ENCODE measurements around the gene PLCL2.

Gene PLCL2

GRCh38 chr3:16900779-16901440 is 16.2 kb downstream of the PLCL2 start:
- no peak overlapping the region for H3K14ac ChIP-seq (ENCODE audit: low read length in 2 of 2)
- H3K4me3 ChIP-seq (ENCODE audit: insufficient read depth in 1 of 2, low read depth in 1 of 2, low read length in 2 of 2): no peak overlapping the region
- H3K27ac ChIP-seq (ENCODE audit: low read length, poor library complexity, severe bottlenecking): no peak overlapping the region
- no peak overlapping the region for H3K4me2 ChIP-seq (ENCODE audit: low read length, poor library complexity, severe bottlenecking)
- no peak overlapping the region for H2BK5ac ChIP-seq (ENCODE audit: low read depth, low read length, poor library complexity, severe bottlenecking)
- no peak overlapping the region for H4K91ac ChIP-seq (ENCODE audit: low read length)
- no peak overlapping the region for H2AFZ ChIP-seq (ENCODE audit: low read depth, low read length)
- H4K8ac ChIP-seq (ENCODE audit: low read length): no peak overlapping the region
- no peaks in the 10 kb centered on the region for H3K9me3 ChIP-seq (ENCODE audit: control insufficient read depth, low read length)
- no peak overlapping the region for H3K23ac ChIP-seq (ENCODE audit: low read length in 2 of 2)
- DNase-seq: no peak
- H2BK120ac ChIP-seq (ENCODE audit: low read depth, low read length): no peak overlapping the region
- no peaks in the 10 kb centered on the region for H3K27me3 ChIP-seq (ENCODE audit: control insufficient read depth in 1 of 2, insufficient read depth in 1 of 2, low read length in 2 of 2)
- no peak overlapping the region for H2AK5ac ChIP-seq (ENCODE audit: low read length, severe bottlenecking)
- H3K18ac ChIP-seq (ENCODE audit: low read depth in 1 of 2, low read length in 2 of 2): no peak overlapping the region
- H3K36me3 ChIP-seq (ENCODE audit: control insufficient read depth in 1 of 2, insufficient read depth in 2 of 2, low read depth in 1 of 2, low read length in 2 of 2): no peaks in the 10 kb centered on the region
- no peak overlapping the region for H3K9ac ChIP-seq (ENCODE audit: low read length)
- WGBS: 78% methylated on average over 2 of the region's 4 CpGs
- H3K79me1 ChIP-seq (replicated peaks; ENCODE audit: low read length, poor library complexity, severe bottlenecking): no peaks in the 10 kb centered on the region
- no peaks in the 10 kb centered on the region for H3K4me1 ChIP-seq (ENCODE audit: control insufficient read depth, insufficient read depth, low read depth, low read length)
- no peak overlapping the region for H2BK15ac ChIP-seq (ENCODE audit: low read depth, poor library complexity, severe bottlenecking)
- no peak overlapping the region for H2BK12ac ChIP-seq (ENCODE audit: low read length in 2 of 2)
- H3K4ac ChIP-seq (ENCODE audit: low read depth in 1 of 2, low read length in 2 of 2): no peak overlapping the region

GRCh38 chr3:16904423-16905417 is 20.0 kb downstream of the PLCL2 start:
- 92% methylated on average over 4 of the region's 4 CpGs for WGBS
- Histone ChIP-seq H2BK120ac (ENCODE audit: low read depth, low read length) (no peak overlapping the region), H3K9ac (ENCODE audit: low read length) (no peak overlapping the region), H3K4me3 (ENCODE audit: insufficient read depth in 1 of 2, low read depth in 1 of 2, low read length in 2 of 2) (no peak overlapping the region), H3K4ac (ENCODE audit: low read depth in 1 of 2, low read length in 2 of 2) (no peak overlapping the region), H3K9me3 (ENCODE audit: control insufficient read depth, low read length) (no peaks in the 10 kb centered on the region), H2BK15ac (ENCODE audit: low read depth, poor library complexity, severe bottlenecking) (no peak overlapping the region), H3K4me2 (ENCODE audit: low read length, poor library complexity, severe bottlenecking) (no peak overlapping the region), H4K8ac (ENCODE audit: low read length) (no peak overlapping the region), H2AK5ac (ENCODE audit: low read length, severe bottlenecking) (no peak overlapping the region), H2BK12ac (ENCODE audit: low read length in 2 of 2) (no peak overlapping the region), H3K36me3 (ENCODE audit: control insufficient read depth in 1 of 2, insufficient read depth in 2 of 2, low read depth in 1 of 2, low read length in 2 of 2) (no peaks in the 10 kb centered on the region), H3K27me3 (ENCODE audit: control insufficient read depth in 1 of 2, insufficient read depth in 1 of 2, low read length in 2 of 2) (no peaks in the 10 kb centered on the region), H3K14ac (ENCODE audit: low read length in 2 of 2) (no peak overlapping the region), H3K27ac (ENCODE audit: low read length, poor library complexity, severe bottlenecking) (no peak overlapping the region), H3K23ac (ENCODE audit: low read length in 2 of 2) (no peak overlapping the region), H2BK5ac (ENCODE audit: low read depth, low read length, poor library complexity, severe bottlenecking) (no peak overlapping the region), H3K18ac (ENCODE audit: low read depth in 1 of 2, low read length in 2 of 2) (no peak overlapping the region), H2AFZ (ENCODE audit: low read depth, low read length) (no peak overlapping the region), H3K79me1 (replicated peaks; ENCODE audit: low read length, poor library complexity, severe bottlenecking) (no peaks in the 10 kb centered on the region), H3K4me1 (ENCODE audit: control insufficient read depth, insufficient read depth, low read depth, low read length) (no peaks in the 10 kb centered on the region), H4K91ac (ENCODE audit: low read length) (no peak overlapping the region)
- DNase-seq: no peak

DNA sequence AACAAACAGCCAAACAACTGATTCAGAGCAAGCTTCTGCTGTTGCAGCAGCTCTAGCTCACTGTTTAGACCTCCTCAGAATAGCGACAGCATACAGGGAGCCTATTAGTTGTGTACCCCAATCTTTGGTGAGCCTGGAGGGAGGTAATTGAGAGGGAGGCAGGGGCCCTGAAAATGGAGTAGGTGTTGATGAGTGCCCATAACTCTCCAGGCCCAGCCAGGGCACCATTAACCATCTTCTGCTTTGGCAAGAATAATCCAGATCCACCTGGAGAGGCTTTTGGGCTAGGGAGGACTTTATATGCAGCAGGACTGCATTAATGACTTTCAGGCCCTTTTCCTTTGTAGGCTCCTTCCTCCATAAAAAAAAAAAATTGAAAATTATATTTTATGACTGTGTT is 20.9 kb downstream of the PLCL2 start:
- Histone ChIP-seq H3K9me3 (ENCODE audit: control insufficient read depth, low read length) (no peaks in the 10 kb centered on the region), H2BK15ac (ENCODE audit: low read depth, poor library complexity, severe bottlenecking) (no peak overlapping the region), H3K27me3 (ENCODE audit: control insufficient read depth in 1 of 2, insufficient read depth in 1 of 2, low read length in 2 of 2) (no peaks in the 10 kb centered on the region), H3K79me1 (replicated peaks; ENCODE audit: low read length, poor library complexity, severe bottlenecking) (no peaks in the 10 kb centered on the region), H3K4ac (ENCODE audit: low read depth in 1 of 2, low read length in 2 of 2) (no peak overlapping the region), H2BK12ac (ENCODE audit: low read length in 2 of 2) (peak overlapping the region in 1 of 2 experiments; percentile 56), H2BK120ac (ENCODE audit: low read depth, low read length) (no peak overlapping the region), H2BK5ac (ENCODE audit: low read depth, low read length, poor library complexity, severe bottlenecking) (no peak overlapping the region), H2AFZ (ENCODE audit: low read depth, low read length) (no peak overlapping the region), H4K91ac (ENCODE audit: low read length) (no peak overlapping the region), H2AK5ac (ENCODE audit: low read length, severe bottlenecking) (no peak overlapping the region), H3K23ac (ENCODE audit: low read length in 2 of 2) (no peak overlapping the region), H3K4me1 (ENCODE audit: control insufficient read depth, insufficient read depth, low read depth, low read length) (no peaks in the 10 kb centered on the region), H3K18ac (ENCODE audit: low read depth in 1 of 2, low read length in 2 of 2) (peak overlapping the region in 1 of 2 experiments; percentile 0), H3K4me2 (ENCODE audit: low read length, poor library complexity, severe bottlenecking) (no peak overlapping the region), H4K8ac (ENCODE audit: low read length) (no peak overlapping the region), H3K9ac (ENCODE audit: low read length) (no peak overlapping the region), H3K36me3 (ENCODE audit: control insufficient read depth in 1 of 2, insufficient read depth in 2 of 2, low read depth in 1 of 2, low read length in 2 of 2) (no peaks in the 10 kb centered on the region), H3K27ac (ENCODE audit: low read length, poor library complexity, severe bottlenecking) (no peak overlapping the region), H3K14ac (ENCODE audit: low read length in 2 of 2) (no peak overlapping the region), H3K4me3 (ENCODE audit: insufficient read depth in 1 of 2, low read depth in 1 of 2, low read length in 2 of 2) (no peak overlapping the region)
- no peak for DNase-seq
- WGBS: 100% methylated on average over 1 of the region's 1 CpG

- no peak overlapping the region for H2BK120ac ChIP-seq (ENCODE audit: low read depth, low read length)
- no CpG with 5 or more reads among the region's 2 CpGs for WGBS
- H3K27ac ChIP-seq (ENCODE audit: low read length, poor library complexity, severe bottlenecking): no peak overlapping the region
- H2AFZ ChIP-seq (ENCODE audit: low read depth, low read length): no peak overlapping the region
- H3K9ac ChIP-seq (ENCODE audit: low read length): peak overlapping the region; percentile 49
- no peak overlapping the region for H3K14ac ChIP-seq (ENCODE audit: low read length in 2 of 2)
- H3K23ac ChIP-seq (ENCODE audit: low read length in 2 of 2): no peak overlapping the region
- no peaks in the 10 kb centered on the region for H3K79me1 ChIP-seq (replicated peaks; ENCODE audit: low read length, poor library complexity, severe bottlenecking)
- H2BK5ac ChIP-seq (ENCODE audit: low read depth, low read length, poor library complexity, severe bottlenecking): no peak overlapping the region
- no peaks in the 10 kb centered on the region for H3K4me1 ChIP-seq (ENCODE audit: control insufficient read depth, insufficient read depth, low read depth, low read length)
- H4K8ac ChIP-seq (ENCODE audit: low read length): no peak overlapping the region
- no peaks in the 10 kb centered on the region for H3K27me3 ChIP-seq (ENCODE audit: control insufficient read depth in 1 of 2, insufficient read depth in 1 of 2, low read length in 2 of 2)
- no peak overlapping the region for H2AK5ac ChIP-seq (ENCODE audit: low read length, severe bottlenecking)
- H3K18ac ChIP-seq (ENCODE audit: low read depth in 1 of 2, low read length in 2 of 2): no peak overlapping the region
- H3K36me3 ChIP-seq (ENCODE audit: control insufficient read depth in 1 of 2, insufficient read depth in 2 of 2, low read depth in 1 of 2, low read length in 2 of 2): no peaks in the 10 kb centered on the region
- DNase-seq: peak; percentile 63
- no peak overlapping the region for H3K4me3 ChIP-seq (ENCODE audit: insufficient read depth in 1 of 2, low read depth in 1 of 2, low read length in 2 of 2)
- no peaks in the 10 kb centered on the region for H3K9me3 ChIP-seq (ENCODE audit: control insufficient read depth, low read length)
- H3K4me2 ChIP-seq (ENCODE audit: low read length, poor library complexity, severe bottlenecking): no peak overlapping the region
- no peak overlapping the region for H2BK15ac ChIP-seq (ENCODE audit: low read depth, poor library complexity, severe bottlenecking)
- no peak overlapping the region for H2BK12ac ChIP-seq (ENCODE audit: low read length in 2 of 2)
- H4K91ac ChIP-seq (ENCODE audit: low read length): no peak overlapping the region
- H3K4ac ChIP-seq (ENCODE audit: low read depth in 1 of 2, low read length in 2 of 2): no peak overlapping the region
These were observed 21.9 kb downstream of the PLCL2 start for GRCh38 chr3:16906682-16907081.

Data from mesenchymal stem cell (in vitro differentiated cells and primary cell).